GM04503 (cell line): Measurements from ENCODE around the gene SPATA13.

ENCODE experiments used
- DNase-seq: peaks from one replicate; pipeline ENCODE4 v3.0.0-alpha.2; 2012; ENCODE audit warnings: low read depth

Gene SPATA13

GRCh38 chr13:24167666-24168391, 7.3 kb downstream of the SPATA13 start:
- DNase-seq = no peak

DNA sequence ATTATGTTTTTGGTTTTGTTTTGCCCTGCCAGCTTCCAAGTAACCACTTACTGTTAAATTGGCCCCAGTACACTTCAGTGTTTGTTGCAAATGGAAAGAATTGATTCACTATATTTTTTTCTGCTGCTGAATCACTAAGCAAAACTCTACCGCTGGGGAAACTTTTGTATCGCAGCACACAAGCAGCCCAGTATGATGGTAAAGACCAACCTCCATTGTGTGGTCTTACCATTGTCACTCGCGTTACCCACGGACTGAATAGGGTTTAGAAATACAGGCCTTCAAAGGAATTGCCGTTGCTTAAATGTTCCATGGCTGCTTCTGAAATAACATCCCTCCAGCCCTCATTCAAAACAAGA, 7.9 kb downstream of the SPATA13 start:
- DNase-seq = no peak

DNA sequence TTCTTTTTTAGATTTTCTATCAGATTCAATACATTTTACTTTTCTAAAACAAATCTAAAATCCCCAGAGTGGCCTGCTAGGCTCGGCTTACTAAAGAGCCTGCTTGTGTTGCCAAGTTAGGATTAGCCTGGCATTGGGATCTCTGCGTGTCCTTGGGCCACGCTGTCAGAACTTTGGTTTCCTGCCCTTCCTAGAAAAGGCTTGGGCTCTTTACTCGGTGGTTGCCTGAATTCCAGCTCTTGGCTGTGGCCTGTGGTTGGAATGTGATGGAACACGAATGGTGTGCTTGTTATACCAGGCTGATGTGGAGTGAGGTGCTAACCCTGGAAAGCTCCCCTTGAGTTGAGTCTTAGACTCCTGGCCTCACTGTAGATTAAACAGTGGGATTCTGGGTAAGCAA, 8.5 kb downstream of the SPATA13 start:
- DNase-seq = no peak

- DNase-seq = no peak
Observed at GRCh38 chr13:24172071-24172470, 11.6 kb downstream of the SPATA13 start.

- no peak for DNase-seq
Observed at GRCh38 chr13:24173795-24174194, 13.3 kb downstream of the SPATA13 start.

GRCh38 chr13:24175847-24176246, 15.3 kb downstream of the SPATA13 start:
- DNase-seq = no peak

GRCh38 chr13:24176351-24177101, 16.0 kb downstream of the SPATA13 start:
- DNase-seq = no peak

DNA sequence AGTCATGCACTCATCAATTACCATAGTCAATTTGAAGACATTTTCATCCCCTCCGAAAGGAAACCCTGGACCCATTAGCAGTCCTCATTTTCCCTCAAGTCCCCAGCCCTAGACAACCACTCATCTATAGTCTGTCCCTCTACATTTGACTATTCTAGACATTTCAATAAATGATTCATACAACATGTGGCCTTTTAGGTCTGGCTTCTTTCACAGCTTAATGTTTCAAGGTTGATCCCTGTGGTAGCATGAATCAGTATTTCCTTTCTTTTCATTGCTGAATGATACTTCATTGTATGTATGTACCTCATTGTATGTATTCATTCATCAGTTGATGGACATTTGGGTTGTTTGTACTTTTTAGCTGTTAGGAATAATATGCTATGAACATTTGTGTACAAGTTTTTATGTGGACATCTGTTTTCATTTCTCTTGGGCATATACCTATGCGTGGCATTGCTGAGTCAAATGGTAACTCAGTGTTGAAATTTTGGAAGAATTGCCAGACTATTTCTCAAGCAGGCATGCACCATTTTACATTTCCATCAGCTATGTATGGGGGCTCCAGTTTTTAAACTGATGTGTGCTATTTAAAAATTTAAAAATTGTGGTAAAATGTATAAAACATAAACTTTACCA, 18.4 kb downstream of the SPATA13 start:
- no peak for DNase-seq

DNA sequence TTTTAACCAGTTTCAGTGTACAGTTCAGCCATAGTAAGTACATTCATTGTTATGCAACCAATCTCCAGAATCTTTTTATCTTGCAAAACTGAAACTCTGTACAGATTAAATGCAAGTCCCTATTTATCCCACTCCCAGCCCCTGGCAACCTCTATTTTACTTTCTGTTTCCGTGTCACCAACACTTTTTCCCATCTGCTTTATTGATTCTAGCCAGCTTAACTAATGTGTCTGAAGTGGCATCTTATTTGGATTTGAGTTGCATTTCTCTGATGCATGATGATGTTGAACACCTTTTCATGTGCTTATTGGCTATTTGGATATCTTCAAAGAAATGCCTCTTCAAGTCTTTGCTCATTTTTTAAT, 18.9 kb downstream of the SPATA13 start:
- DNase-seq = no peak

DNA sequence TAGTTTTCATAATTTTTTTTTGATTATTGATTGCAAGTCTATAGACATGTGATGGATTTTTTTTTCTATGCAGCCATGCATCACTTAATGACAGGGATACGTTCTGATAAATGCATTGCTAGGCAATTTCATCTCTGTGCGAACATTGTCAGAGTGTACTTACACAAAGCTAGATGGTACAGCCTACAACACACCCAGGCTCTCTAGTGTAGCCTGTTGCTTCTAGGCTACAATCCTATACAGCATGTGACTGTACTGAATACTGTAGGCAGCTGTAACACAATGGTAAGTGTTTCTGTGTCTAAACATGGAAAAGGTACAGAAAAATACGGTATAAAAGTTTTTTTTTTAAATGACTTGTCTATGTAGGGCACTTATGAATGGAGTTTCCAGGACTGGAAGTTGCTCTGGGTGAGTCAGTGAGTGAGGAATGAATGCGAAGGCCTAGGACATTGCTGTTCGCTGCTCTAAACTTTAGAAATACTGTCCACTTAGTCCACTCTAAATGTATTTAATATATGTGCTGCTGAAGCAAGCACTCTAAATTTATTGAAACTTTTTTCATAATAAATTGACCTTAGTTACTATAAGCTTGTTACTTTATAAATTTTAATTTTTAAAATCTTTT, 20.3 kb downstream of the SPATA13 start:
- DNase-seq = no peak

- no peak for DNase-seq
Observed at GRCh38 chr13:24181991-24182702, 21.6 kb downstream of the SPATA13 start.

DNA sequence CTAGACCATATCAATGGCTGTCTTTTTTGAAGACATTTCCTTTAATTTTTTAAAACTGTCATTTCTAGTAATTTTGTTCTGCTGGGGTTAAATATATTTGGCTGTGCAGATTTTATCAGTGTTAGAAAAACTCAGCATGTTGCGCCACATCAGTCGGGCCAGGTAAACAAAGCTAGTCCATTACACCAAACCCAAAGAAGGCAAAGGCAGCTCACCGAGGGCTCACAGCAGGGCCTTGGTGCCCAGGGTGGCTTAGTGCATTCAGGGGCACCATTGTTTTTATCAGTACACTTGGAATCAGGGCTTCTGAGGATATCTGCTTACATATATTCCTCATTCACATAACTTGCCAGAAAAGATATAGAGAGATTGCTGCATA, 22.2 kb downstream of the SPATA13 start:
- no peak for DNase-seq

DNA sequence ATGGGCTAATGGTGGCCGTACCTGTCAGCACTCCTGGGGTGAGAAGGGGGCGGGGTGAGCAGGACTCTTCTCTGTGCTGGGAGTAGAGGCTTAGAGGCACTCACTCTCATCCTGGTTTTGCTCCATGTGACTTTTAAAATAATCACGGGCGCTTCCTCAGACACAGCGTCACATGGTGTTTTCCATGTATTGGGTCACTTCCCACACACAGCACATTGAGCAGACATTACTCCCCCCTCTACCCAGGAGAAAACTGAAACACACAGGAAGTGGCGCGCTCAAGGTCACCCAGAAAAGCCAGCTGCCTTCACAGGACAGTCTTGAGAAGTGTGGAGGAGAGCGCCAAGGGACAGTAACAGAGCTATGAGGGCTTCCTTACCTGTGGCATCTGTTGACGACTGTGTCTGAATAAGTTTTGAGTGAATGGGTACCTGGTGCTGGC, 23.2 kb downstream of the SPATA13 start:
- DNase-seq = no peak

DNA sequence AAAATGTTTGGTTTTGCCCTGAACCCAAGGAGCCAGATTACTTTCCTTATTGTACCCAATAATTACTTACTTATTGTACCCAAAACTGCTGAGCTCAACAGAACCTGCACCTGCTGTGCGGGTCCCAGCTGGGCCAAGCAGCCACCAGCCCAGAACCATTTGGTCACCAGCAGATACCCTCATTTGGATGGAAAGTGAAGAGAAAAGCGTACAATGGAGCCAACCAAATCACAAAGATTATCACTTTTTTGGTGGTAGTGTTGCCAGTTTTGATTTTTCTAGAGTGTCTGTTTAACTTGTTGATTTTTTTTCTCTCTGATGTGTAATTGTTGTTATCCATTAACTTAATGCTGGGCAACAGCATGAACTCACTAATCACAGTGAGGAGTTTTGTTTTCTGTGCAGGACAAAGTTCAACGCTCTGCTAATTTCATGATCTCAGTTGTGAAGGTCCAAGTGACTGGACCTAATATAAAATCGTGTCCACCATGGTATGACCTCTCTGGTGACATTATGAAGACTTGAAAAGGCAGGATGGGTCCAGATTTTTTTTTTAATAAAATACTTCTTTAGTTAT, 23.8 kb downstream of the SPATA13 start:
- no peak for DNase-seq

- DNase-seq = no peak
Observed at GRCh38 chr13:24184882-24185281, 24.4 kb downstream of the SPATA13 start.

GRCh38 chr13:24185591-24186232, 25.2 kb downstream of the SPATA13 start:
- no peak for DNase-seq

DNA sequence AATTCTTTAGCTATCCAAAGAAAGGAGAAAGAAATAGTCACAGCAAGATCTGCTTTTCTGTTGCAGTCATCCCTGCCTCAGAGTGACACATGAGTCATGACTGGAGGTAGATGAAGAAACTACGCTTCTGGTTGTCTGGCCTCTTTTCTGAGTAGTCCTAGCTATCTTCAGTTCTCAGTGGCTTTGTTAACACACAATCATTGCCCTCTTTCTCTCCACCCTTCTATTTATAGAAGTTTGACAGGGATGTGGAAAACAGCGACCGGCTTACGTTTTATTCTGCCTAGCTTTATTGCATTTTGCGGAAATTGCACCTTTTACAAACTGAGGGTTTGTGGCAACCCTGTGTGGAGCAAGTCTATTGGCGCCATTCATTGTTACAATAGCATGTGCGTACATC, 26.7 kb downstream of the SPATA13 start:
- DNase-seq = no peak

DNA sequence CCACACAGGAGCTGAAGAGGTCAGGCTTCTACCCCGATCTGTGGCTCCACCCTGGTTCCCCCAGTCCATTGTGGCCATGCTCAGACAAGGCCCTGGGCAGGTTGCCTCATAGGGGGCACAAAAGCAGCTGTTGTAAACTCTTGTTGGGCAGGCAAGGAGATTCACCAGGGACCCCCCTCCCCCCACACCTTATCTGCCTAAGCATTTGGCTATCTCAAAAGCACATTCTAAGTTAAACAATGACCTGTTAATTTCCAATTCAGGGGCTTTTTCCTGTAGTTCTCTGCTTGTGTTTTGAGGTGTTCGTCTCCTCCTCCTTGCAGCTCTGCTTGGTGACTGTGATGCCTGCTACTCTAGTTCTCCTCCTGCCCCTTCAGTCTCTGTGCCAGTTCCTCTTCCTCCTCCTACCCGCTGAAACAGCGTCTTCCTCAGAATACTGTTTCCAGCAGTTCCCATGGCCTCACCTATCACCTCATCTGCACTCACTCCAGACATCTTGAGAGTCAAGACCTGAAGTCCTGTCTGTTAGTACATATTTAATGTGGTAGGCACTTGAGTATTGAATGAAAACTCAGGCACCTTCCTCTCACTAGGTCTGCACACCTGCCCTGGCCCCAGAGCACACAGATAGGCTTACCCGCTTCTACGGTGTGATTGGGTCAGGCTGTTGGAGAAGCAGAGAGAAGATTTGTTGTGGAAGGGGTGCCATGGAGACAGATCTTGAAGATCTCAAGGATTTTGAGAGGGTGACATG, 31.7 kb downstream of the SPATA13 start:
- no peak for DNase-seq

DNA sequence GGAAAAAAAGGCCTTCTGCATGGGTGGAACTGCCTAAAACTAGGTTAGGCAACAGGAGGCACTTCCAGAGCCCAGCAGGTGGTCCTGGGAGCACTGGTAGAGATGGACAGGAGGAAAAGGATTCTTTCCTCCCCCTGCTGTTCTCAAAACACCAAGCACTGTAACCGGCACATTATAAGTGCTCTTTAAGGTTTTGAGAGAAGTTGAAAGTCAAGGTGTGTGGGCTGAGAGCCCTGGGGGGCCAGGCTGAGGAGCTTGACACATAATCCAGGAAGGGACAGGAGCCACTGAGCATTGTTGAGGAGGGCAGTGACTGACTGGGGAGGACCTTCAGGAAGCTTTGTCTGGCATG, 32.3 kb downstream of the SPATA13 start:
- no peak for DNase-seq

GRCh38 chr13:24194447-24194846, 33.9 kb downstream of the SPATA13 start:
- DNase-seq = no peak

DNA sequence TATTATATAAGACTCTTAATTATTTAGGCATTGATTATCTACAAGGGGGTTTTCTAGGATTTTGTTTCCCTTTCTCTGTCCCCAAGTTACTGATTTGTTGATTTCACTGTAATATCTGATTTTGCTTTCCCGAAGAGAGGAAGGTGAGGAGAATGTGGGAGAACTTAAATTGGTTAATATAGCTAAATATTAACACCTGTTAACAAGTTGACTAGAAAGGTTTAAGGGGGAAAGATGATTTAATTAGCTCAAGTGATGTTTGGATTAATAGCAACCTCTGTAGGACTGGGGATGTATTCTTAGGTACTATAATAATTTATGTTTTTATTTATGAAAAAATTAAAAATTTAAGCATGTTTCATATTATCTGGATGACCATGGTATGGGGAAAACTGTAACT, 35.1 kb downstream of the SPATA13 start:
- DNase-seq = no peak
